ENCODE data around the gene CKAP5.

Gene CKAP5

GRCh38 chr11:46737699-46738098 is 108.4 kb downstream of the CKAP5 start:
- TF ChIP-seq GATA1 (IDR thresholded peaks at IDR 0.05; ENCODE audit: low read depth, low read length) (no peak), POLR2A (IDR thresholded peaks at IDR 0.05; ENCODE audit: low read length) (no peak)
- DNase-seq = no peak

GRCh38 chr11:46736615-46737014 is 109.5 kb downstream of the CKAP5 start:
- no peak for DNase-seq
- TF ChIP-seq GATA1 (IDR thresholded peaks at IDR 0.05; ENCODE audit: low read depth, low read length) (no peak), POLR2A (IDR thresholded peaks at IDR 0.05; ENCODE audit: low read length) (no peak)

GRCh38 chr11:46736146-46736545 is 109.9 kb downstream of the CKAP5 start:
- no peak for TF ChIP-seq POLR2A (IDR thresholded peaks at IDR 0.05; ENCODE audit: low read length)
- TF ChIP-seq GATA1 (IDR thresholded peaks at IDR 0.05; ENCODE audit: low read depth, low read length) = no peak
- no peak for DNase-seq

- TF ChIP-seq POLR2A (IDR thresholded peaks at IDR 0.05; ENCODE audit: low read length) (no peak), GATA1 (IDR thresholded peaks at IDR 0.05; ENCODE audit: low read depth, low read length) (no peak)
- no peak for DNase-seq
Measured at GRCh38 chr11:46733234-46733633, 112.8 kb downstream of the CKAP5 start.

DNA sequence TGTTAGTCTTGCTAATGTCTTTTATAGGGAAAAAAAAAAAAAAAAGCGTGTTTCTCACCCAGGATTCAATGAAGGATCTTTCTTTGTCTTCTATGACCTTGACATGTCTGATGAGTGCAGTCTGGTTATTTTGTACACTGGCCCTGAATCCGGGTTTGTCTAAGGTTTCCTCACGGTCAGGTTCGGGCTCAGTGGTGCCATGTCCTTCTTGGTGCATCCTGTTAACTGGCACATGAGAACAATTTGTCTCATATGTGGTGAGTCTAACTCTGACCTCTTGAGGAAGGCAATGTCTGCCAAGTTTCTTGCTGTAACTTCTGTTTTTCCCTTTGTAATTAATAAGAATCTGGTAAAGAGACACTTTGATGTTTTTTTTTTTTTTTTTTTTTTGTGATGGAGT is 114.5 kb downstream of the CKAP5 start:
- DNase-seq = no peak
- TF ChIP-seq GATA1 (IDR thresholded peaks at IDR 0.05; ENCODE audit: low read depth, low read length) (no peak), POLR2A (IDR thresholded peaks at IDR 0.05; ENCODE audit: low read length) (no peak)

DNA sequence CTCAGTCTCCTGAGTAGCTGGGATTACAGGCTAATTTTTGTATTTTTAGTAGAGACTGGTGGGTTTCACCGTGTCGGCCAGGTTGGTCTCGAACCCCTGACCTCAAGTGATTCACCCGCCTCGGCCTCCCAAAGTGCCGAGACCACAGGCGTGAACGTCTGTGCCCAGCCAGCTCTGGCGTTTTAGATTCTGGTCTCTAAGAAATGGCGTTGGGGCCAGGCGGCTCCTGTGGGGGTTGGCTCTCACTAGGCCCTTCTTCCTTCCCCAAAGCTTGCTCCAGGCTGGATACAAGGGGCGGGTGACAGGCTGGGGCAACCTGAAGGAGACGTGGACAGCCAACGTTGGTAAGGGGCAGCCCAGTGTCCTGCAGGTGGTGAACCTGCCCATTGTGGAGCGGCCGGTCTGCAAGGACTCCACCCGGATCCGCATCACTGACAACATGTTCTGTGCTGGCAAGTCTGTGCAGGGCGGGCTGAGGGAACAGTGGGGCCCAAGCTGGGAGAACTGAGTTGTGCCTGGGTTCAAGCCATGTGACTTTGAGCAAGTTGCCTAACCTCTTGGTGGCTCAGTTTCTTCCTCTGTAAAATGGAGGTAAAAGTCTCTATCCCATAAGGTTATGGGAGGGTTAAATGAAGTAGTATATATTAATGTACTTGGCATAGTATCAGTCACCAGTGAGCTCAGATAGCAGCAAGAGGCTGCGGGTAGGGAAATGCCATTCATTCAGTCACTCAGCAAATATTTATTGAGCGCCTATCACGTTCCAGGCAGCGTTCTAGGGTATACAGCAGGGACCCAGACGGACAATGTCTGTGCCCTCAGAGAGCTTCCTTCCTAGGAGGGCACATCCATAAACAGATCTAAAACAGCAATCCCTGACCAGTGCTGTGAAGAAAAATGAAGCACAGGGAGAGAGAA is 116.7 kb downstream of the CKAP5 start:
- TF ChIP-seq GATA1 (IDR thresholded peaks at IDR 0.05; ENCODE audit: low read depth, low read length) (no peak), POLR2A (IDR thresholded peaks at IDR 0.05; ENCODE audit: low read length) (no peak)
- DNase-seq = no peak

DNA sequence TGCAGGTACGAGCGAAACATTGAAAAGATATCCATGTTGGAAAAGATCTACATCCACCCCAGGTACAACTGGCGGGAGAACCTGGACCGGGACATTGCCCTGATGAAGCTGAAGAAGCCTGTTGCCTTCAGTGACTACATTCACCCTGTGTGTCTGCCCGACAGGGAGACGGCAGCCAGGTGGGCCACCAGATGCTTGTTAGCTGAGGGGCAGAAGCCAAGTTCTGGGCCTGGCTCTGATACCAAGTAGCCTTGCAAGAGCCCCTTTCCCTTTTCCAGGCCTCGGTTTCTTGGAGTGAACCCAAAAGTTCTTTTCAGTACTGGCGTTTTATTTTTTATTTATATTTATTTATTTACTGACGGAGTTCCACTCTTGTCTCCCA is 117.4 kb downstream of the CKAP5 start:
- TF ChIP-seq GATA1 (IDR thresholded peaks at IDR 0.05; ENCODE audit: low read depth, low read length) (no peak), POLR2A (IDR thresholded peaks at IDR 0.05; ENCODE audit: low read length) (no peak)
- no peak for DNase-seq

GRCh38 chr11:46727952-46728658 is 118.0 kb downstream of the CKAP5 start:
- DNase-seq = no peak
- TF ChIP-seq GATA1 (IDR thresholded peaks at IDR 0.05; ENCODE audit: low read depth, low read length) (no peak), POLR2A (IDR thresholded peaks at IDR 0.05; ENCODE audit: low read length) (no peak)

DNA sequence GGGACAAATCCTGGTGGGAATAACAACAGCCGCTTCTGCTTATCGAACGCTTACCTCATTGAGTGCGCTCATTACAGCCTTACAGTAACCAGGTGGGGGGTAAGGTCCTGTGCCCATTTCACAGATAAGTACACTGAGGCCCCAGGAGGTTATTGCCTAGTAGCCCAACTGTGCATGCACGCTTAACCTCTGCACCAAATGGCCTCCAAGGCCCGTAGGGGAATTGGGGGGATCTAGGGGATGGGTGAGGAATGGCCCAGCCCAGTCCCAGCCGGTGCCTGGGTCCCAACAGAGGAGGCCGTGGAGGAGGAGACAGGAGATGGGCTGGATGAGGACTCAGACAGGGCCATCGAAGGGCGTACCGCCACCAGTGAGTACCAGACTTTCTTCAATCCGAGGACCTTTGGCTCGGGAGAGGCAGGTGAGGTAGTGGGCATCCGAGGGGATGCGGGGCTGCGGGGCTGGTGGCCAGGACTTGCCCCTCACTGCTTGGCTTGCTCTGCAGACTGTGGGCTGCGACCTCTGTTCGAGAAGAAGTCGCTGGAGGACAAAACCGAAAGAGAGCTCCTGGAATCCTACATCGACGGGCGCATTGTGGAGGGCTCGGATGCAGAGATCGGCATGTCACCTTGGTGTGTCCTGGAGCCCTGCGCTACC is 119.7 kb downstream of the CKAP5 start:
- TF ChIP-seq POLR2A (IDR thresholded peaks at IDR 0.05; ENCODE audit: low read length) = no peak
- DNase-seq = no peak

- DNase-seq = no peak
- TF ChIP-seq POLR2A (IDR thresholded peaks at IDR 0.05; ENCODE audit: low read length) = no peak
Measured at GRCh38 chr11:46725338-46726205, 120.5 kb downstream of the CKAP5 start.

DNA sequence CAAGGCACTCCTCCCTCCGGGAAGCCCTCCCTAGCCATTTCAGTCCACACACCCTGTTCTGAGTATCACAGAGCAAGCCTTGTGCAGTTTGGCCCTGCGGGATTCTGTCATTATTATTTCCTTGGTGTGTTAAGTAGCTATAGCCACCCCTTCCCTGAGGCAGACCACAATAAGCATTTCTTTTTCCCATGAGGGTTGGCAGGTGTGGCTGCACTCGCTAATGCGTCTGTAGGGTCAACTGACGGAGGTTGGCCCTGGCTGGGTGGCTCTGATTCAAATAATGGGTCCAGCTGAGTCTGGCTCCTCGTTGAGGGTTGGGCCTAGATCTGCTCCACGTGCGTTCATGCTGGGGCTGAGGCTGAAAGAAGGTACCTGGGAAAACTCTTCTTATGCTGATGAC is 122.0 kb downstream of the CKAP5 start:
- TF ChIP-seq GATA1 (IDR thresholded peaks at IDR 0.05; ENCODE audit: low read depth, low read length) (no peak), POLR2A (IDR thresholded peaks at IDR 0.05; ENCODE audit: low read length) (no peak)
- DNase-seq = no peak

- DNase-seq = no peak
- TF ChIP-seq POLR2A (IDR thresholded peaks at IDR 0.05; ENCODE audit: low read length) (no peak), GATA1 (IDR thresholded peaks at IDR 0.05; ENCODE audit: low read depth, low read length) (no peak)
Measured at GRCh38 chr11:46723359-46723680, 122.8 kb downstream of the CKAP5 start.

DNA sequence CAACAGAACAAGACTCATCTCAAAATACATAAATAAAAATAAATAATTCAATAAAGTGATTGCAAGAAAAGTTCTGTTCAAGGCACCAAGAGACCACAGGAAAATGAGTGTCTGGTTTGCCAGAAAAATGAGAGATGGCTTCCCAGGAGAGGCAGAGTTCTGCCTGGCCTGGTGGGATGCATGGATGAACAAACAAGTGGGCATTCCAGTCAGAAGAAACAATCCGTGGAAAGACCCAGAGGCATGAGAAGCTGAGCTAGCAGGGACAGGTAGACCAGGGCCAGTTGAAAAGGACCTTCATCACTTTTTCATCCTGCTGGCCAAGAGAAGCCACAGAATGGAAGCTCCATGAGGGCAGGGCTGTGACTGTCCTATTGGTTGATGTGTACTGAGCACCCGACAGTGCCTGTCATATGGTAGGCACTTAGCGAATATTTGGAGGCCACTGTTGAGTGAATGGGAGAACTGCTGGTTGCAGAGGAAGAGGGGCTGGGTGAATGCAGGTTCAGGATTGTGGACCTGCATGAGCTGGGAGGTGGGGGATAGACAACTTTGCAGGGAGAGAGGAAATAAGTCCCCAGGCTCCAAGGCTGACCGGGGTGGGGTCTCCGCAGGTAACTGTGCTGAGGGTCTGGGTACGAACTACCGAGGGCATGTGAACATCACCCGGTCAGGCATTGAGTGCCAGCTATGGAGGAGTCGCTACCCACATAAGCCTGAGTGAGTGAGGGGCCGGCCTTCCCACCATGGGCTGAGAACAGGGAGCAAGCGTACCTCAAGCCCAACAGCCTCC is 123.3 kb downstream of the CKAP5 start:
- no peak for TF ChIP-seq GATA1 (IDR thresholded peaks at IDR 0.05; ENCODE audit: low read depth, low read length)
- no peak for TF ChIP-seq POLR2A (IDR thresholded peaks at IDR 0.05; ENCODE audit: low read length)
- DNase-seq = no peak

Measured in erythroblast (primary cell).